ENCODE measurements around the gene ADIPOR2.

DNA sequence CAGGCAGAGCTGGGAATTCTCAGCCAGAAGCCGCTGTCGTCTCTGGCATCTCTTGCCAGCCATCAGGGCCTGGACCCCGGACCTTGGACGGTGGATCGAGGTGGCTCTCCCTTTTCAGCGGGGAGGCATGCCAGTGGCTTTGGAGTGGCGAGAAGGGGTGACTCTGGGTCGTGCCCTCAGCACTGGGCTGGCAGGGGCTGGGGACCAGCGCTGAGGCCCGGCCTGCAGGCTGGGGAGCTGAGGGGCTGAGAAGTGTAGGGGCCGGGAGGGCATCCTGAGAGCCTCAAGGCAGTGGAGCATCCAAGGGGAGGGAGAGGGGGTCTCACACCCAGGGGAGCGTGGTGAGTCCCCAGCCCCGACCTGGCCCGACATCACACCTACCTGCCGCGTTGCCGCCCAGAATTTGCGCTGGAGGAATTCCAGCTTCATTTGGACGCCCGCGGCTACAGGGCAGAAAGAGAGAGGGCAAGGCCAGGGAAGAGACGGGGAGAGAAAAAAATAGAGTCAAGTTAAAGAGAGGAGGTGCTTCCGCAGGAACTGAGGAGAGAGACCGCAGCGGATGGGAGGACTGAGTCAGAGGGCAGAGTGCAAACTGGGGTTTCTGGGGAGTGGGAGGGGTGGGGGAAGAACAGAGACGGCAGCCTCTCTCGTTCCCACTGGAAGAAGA lies 120.5 kb downstream of the ADIPOR2 start:
- TF ChIP-seq POLR2AphosphoS5 (IDR thresholded peaks at IDR 0.05; ENCODE audit: low read depth, low read length) (no peak), TAF1 (IDR thresholded peaks at IDR 0.05; ENCODE audit: borderline replicate concordance, insufficient read depth, low read length) (no peak), SIN3A (IDR thresholded peaks at IDR 0.05; ENCODE audit: borderline replicate concordance, insufficient read depth, low read length) (no peak)
- TF ChIP-seq, protein P1, sequence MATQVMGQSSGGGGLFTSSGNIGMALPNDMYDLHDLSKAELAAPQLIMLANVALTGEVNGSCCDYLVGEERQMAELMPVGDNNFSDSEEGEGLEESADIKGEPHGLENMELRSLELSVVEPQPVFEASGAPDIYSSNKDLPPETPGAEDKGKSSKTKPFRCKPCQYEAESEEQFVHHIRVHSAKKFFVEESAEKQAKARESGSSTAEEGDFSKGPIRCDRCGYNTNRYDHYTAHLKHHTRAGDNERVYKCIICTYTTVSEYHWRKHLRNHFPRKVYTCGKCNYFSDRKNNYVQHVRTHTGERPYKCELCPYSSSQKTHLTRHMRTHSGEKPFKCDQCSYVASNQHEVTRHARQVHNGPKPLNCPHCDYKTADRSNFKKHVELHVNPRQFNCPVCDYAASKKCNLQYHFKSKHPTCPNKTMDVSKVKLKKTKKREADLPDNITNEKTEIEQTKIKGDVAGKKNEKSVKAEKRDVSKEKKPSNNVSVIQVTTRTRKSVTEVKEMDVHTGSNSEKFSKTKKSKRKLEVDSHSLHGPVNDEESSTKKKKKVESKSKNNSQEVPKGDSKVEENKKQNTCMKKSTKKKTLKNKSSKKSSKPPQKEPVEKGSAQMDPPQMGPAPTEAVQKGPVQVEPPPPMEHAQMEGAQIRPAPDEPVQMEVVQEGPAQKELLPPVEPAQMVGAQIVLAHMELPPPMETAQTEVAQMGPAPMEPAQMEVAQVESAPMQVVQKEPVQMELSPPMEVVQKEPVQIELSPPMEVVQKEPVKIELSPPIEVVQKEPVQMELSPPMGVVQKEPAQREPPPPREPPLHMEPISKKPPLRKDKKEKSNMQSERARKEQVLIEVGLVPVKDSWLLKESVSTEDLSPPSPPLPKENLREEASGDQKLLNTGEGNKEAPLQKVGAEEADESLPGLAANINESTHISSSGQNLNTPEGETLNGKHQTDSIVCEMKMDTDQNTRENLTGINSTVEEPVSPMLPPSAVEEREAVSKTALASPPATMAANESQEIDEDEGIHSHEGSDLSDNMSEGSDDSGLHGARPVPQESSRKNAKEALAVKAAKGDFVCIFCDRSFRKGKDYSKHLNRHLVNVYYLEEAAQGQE (IDR thresholded peaks at IDR 0.05; ENCODE audit: insufficient read depth in 1 of 2, low read depth in 2 of 2, low read length in 2 of 2): no peak

All from PFSK-1 (cell line).